UCSD-AML1 (cell line): ENCODE measurements around the gene BCL2L1.
"Not testable (repeated sequence)": the region's sequence is repeated elsewhere in the genome, so short reads cannot be mapped to it uniquely, and the experiment has no call there.

Source experiments
- DNase-seq: peaks from one replicate; lab custom pipeline; 2025; ENCODE audit not compliant: unreplicated experiment; lab: John Stamatoyannopoulos, UW

BCL2L1 gene

GRCh38 chr20:31661625-31662371 is 60.9 kb downstream of the BCL2L1 start:
- DNase-seq: peak; percentile 82

GRCh38 chr20:31654534-31654933 is 68.1 kb downstream of the BCL2L1 start:
- DNase-seq: no peak

- DNase-seq: no peak
Observed at GRCh38 chr20:31653561-31653960, 69.1 kb downstream of the BCL2L1 start.

GRCh38 chr20:31652917-31653396 is 69.7 kb downstream of the BCL2L1 start:
- no peak for DNase-seq

- not testable (repeated sequence) for DNase-seq
Observed at GRCh38 chr20:31648104-31648503, 74.6 kb downstream of the BCL2L1 start.

GRCh38 chr20:31644701-31645100 is 78.0 kb downstream of the BCL2L1 start:
- no peak for DNase-seq

- DNase-seq: no peak
Observed at GRCh38 chr20:31643522-31643921, 79.1 kb downstream of the BCL2L1 start.

GRCh38 chr20:31642837-31643236 is 79.8 kb downstream of the BCL2L1 start:
- DNase-seq: no peak

- no peak for DNase-seq
Observed at GRCh38 chr20:31641391-31641790, 81.3 kb downstream of the BCL2L1 start.

- no peak for DNase-seq
Observed at GRCh38 chr20:31640259-31640658, 82.4 kb downstream of the BCL2L1 start.

GRCh38 chr20:31638816-31639215 is 83.9 kb downstream of the BCL2L1 start:
- no peak for DNase-seq

GRCh38 chr20:31638317-31638716 is 84.4 kb downstream of the BCL2L1 start:
- no peak for DNase-seq

GRCh38 chr20:31637660-31638059 is 85.0 kb downstream of the BCL2L1 start, which contains the start of gene COX4I2:
Gene COX4I2, plus strand, starts transcription at chr20:31637912. Its CDS starts 1,106 bp downstream, at chr20:31639018.
- DNase-seq: no peak

GRCh38 chr20:31633339-31633914 is 89.2 kb downstream of the BCL2L1 start:
- no peak for DNase-seq

- DNase-seq: no peak
Observed at GRCh38 chr20:31632548-31633338, 89.9 kb downstream of the BCL2L1 start.

GRCh38 chr20:31630187-31630790 is 92.4 kb downstream of the BCL2L1 start:
- DNase-seq: no peak

- DNase-seq: not testable (repeated sequence)
Observed at GRCh38 chr20:31628057-31628456, 94.6 kb downstream of the BCL2L1 start.

GRCh38 chr20:31626534-31626933 is 96.1 kb downstream of the BCL2L1 start:
- not testable (repeated sequence) for DNase-seq

- not testable (repeated sequence) for DNase-seq
Observed at GRCh38 chr20:31623123-31623505, 99.6 kb downstream of the BCL2L1 start.

- DNase-seq: no peak
Observed at GRCh38 chr20:31620246-31620645, 102.4 kb downstream of the BCL2L1 start.

GRCh38 chr20:31617432-31618104 is 105.1 kb downstream of the BCL2L1 start:
- peak; percentile 31 for DNase-seq
